GM12875 (cell line): ENCODE results near the gene DLEU7.

Source experiments
- H3K4me3 ChIP-seq: one replicate; pipeline ENCODE4 v1.5.1; 2011; ENCODE audit warnings: low read depth, low read length, control low read depth
- TF ChIP-seq, protein P1 (sequence below): IDR thresholded peaks from 2 replicates; pipeline ENCODE4 v1.5.1; 2011; ENCODE audit warnings: low read depth, mild to moderate bottlenecking, control low read depth, inconsistent platforms, low read length, moderate library complexity, borderline replicate concordance; ENCODE audit not compliant: insufficient read depth

Gene DLEU7

DNA sequence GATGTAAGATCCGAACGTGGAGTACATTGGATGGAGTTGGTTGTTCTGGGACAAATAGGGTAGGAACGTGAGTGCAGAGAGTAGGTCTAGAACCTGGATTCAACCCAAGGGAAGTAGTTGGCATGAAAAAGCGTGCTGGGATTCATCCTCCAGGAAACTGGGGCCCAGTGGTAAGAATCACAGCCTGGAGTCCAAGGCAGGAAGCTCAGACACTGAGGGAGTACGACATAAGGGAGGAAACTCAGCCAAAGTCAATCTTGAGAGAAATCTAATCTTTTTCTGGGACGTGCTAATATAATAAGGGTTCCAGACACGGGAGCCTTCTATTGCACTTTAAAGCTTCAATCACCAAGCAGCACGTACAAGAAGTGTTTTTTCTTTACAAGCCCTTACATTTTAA, 46.4 kb downstream of the DLEU7 start:
- TF ChIP-seq, protein P1, sequence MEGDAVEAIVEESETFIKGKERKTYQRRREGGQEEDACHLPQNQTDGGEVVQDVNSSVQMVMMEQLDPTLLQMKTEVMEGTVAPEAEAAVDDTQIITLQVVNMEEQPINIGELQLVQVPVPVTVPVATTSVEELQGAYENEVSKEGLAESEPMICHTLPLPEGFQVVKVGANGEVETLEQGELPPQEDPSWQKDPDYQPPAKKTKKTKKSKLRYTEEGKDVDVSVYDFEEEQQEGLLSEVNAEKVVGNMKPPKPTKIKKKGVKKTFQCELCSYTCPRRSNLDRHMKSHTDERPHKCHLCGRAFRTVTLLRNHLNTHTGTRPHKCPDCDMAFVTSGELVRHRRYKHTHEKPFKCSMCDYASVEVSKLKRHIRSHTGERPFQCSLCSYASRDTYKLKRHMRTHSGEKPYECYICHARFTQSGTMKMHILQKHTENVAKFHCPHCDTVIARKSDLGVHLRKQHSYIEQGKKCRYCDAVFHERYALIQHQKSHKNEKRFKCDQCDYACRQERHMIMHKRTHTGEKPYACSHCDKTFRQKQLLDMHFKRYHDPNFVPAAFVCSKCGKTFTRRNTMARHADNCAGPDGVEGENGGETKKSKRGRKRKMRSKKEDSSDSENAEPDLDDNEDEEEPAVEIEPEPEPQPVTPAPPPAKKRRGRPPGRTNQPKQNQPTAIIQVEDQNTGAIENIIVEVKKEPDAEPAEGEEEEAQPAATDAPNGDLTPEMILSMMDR = no peak
- H3K4me3 ChIP-seq = no peak overlapping the region

DNA sequence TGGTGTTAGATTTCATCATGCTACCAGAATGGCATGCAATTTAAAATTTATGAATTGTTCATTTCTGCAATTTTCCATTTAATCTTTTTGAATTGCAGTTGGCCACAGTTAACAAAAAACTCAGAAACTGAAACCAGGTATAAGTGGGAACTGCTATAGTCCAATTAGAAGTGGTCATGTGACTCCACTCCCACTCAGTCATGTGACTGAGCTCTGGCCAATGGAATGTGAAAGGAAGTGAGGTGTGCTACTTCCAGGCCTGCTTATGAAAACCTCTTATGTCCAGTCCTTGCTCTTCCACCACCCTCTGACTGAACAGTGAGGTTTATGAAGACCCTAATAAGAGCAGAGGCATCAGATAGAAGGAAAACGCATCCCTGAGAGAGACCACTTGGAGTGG, 47.0 kb downstream of the DLEU7 start:
- H3K4me3 ChIP-seq = no peak overlapping the region
- TF ChIP-seq, protein P1 = no peak

DNA sequence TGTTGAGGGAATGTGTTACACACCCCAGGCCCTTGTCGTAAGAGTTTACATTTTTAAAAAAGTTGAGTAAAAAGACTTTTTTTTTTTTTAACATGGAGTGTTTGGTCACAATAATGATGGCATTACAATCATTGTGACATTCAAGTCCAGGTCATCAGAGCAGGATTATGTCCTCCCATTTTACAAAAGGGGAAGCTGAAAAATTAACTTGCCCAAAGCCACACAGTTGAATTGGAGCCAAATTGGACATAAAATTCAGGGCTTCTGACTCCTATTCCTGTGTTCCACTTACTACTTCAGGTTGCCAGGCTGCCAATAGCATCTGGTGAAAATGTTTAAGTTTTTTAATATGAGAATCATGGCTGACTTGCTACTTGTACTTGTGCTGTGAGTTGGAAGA, 49.3 kb downstream of the DLEU7 start:
- H3K4me3 ChIP-seq = no peak overlapping the region
- TF ChIP-seq, protein P1 = no peak

DNA sequence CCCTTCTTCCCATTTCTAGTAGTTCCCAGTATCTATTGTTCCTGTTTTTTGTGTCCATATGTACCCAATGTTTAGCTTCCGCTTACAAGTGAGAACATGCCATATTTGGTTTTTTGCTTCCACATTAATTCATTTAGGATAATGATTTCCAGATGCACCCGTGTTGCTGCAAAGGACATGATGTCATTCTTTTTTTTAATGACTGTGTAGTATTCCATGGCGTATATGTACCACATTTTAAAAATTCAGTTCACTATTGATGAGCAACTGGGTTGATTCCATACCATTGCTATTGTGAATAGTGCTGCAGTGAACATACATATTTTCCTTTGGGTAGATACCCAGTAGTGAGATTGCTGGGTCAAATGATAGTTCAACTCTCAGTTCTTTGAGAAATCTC, 50.5 kb downstream of the DLEU7 start:
- TF ChIP-seq, protein P1 = no peak
- no peak overlapping the region for H3K4me3 ChIP-seq

DNA sequence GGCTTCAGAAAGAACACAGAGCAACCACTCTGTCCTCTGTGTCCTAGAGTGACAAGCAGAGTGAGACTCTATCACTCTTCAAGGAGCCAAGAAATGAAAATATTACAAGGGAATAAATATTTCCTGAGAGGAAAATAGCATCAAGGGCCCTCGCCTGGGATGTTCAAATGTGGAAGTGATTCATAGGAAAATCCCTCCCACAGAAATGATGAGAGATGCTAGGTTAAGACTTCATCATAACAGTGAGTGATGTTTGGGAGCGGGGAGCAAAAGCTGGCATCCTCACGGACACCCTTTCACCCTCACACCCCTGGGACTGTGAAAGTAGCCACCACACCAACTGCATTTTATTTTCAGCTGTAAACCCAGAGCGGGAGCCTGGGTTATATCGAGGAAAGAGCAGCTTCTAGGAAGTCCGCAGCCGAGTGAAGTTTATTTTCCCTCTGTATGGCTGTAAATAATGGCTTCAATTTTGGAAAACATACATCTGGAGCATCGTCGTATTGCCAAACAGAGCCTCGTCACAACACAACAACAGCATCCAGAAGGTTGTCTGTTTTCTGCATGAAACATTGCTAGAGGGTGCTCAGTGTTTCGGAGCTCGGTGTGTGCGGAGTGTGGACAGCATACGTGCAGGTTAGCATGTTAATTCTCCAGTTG, 54.8 kb downstream of the DLEU7 start:
- no peak overlapping the region for H3K4me3 ChIP-seq
- TF ChIP-seq, protein P1 = no peak

- TF ChIP-seq, protein P1 = no peak
- no peak overlapping the region for H3K4me3 ChIP-seq
These were observed 55.9 kb downstream of the DLEU7 start for GRCh38 chr13:50787316-50788195.
